22Rv1 (cell line): ENCODE measurements around the gene ZNF862.

Experiments used
- ZFX ChIP-seq: fragments of 450-650 bp; IDR thresholded peaks from 2 replicates; pipeline ENCODE4 v1.6.1; 2017; ENCODE audit warnings: antibody characterized with exemption, borderline replicate concordance
- TF ChIP-seq, protein P1 (sequence below): fragments of 450-650 bp; IDR thresholded peaks from 2 replicates; pipeline ENCODE4 v1.5.1; 2017; ENCODE audit warnings: mild to moderate bottlenecking

DNA sequence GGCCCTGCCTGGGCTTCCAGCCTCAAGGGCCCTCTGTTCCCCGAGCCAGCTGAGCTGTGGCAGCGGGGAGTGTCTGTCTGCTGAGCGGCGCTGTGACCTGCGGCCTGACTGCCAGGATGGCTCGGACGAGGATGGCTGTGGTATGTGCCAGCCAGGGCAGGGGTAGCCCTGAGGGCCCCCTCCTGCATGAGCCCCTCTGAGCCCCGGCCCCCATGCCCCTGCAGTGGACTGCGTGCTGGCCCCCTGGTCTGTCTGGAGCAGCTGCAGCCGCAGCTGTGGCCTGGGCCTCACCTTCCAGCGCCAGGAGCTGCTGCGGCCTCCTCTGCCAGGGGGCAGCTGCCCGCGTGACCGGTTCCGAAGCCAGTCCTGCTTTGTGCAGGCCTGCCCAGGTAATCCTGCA lies 36.4 kb upstream of the ZNF862 start:
- TF ChIP-seq, protein P1, sequence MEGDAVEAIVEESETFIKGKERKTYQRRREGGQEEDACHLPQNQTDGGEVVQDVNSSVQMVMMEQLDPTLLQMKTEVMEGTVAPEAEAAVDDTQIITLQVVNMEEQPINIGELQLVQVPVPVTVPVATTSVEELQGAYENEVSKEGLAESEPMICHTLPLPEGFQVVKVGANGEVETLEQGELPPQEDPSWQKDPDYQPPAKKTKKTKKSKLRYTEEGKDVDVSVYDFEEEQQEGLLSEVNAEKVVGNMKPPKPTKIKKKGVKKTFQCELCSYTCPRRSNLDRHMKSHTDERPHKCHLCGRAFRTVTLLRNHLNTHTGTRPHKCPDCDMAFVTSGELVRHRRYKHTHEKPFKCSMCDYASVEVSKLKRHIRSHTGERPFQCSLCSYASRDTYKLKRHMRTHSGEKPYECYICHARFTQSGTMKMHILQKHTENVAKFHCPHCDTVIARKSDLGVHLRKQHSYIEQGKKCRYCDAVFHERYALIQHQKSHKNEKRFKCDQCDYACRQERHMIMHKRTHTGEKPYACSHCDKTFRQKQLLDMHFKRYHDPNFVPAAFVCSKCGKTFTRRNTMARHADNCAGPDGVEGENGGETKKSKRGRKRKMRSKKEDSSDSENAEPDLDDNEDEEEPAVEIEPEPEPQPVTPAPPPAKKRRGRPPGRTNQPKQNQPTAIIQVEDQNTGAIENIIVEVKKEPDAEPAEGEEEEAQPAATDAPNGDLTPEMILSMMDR, result no peak
- TF ChIP-seq ZFX, result no peak
